ENCODE data around the gene PDE11A. TPM values are rescaled to one million over a fixed set of nuclear protein-coding genes. Genes with fewer than 3 reads are reported as not detected.

The PDE11A gene
- total RNA-seq, 1 experiment from 2014 or later: not detected

DNA sequence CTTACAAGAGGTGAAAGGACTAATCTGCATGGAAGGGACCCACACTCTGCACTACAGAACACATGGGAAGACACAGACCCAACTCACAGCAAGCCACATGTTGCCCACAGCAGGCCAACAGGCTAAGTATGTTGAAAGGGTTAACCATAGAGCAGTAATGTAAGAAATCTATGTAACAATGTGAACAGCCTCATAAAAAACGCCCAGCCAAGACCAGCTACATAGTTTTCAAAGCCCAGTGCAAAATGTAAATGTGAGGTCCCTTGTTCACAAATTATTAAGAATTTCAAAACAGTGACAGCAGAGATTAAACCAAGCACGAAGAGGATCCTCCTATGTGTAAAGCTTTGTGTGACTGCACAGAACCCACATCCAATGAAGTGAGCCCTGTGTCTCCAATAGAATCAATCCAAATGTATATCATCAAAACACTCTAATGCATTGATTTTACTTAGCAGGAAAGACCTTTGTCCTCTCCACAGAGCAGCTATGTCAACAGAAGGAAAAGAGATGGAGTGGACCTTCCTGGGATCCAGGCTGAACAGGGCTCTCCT, 469.9 kb downstream of the PDE11A start:
- peaks cover 23% of the 10 kb centered on the region for H3K27me3 Mint-ChIP-seq (ENCODE audit: insufficient read depth, unreplicated experiment)
- peaks cover 5% of the 10 kb centered on the region for H3K4me1 Mint-ChIP-seq (ENCODE audit: insufficient read depth, unreplicated experiment)
- H3K27ac Mint-ChIP-seq (ENCODE audit: low read depth, unreplicated experiment): no peak overlapping the region
- DNase-seq (ENCODE audit: unreplicated experiment): no peak
- ChIA-PET POLR2A (interaction anchor here (0.5 kb wide), 1 partner anchor 277 kb away, joined by 3 read pairs; no protein-coding TSS in a partner anchor), CTCF (interaction anchor here (0.6 to 3.3 kb wide), 7 partner anchors 10 to 1069 kb away, joined by 3 to 19 read pairs (median 3); no protein-coding TSS in a partner anchor)
- H3K36me3 Mint-ChIP-seq (ENCODE audit: insufficient read depth, unreplicated experiment): peaks cover 4% of the 10 kb centered on the region
- no peaks in the 10 kb centered on the region for H3K9me3 Mint-ChIP-seq (ENCODE audit: unreplicated experiment)
- no peak overlapping the region for H3K4me3 Mint-ChIP-seq (ENCODE audit: unreplicated experiment)
- intact Hi-C loops (cut with micrococcal nuclease): loop anchor here (5.0 to 10.0 kb wide), 2 partner anchors 185 to 438 kb away; no protein-coding TSS in a partner anchor
- no TSS peak for BruUV-seq (replicated peaks)
- TF ChIP-seq, protein P1, sequence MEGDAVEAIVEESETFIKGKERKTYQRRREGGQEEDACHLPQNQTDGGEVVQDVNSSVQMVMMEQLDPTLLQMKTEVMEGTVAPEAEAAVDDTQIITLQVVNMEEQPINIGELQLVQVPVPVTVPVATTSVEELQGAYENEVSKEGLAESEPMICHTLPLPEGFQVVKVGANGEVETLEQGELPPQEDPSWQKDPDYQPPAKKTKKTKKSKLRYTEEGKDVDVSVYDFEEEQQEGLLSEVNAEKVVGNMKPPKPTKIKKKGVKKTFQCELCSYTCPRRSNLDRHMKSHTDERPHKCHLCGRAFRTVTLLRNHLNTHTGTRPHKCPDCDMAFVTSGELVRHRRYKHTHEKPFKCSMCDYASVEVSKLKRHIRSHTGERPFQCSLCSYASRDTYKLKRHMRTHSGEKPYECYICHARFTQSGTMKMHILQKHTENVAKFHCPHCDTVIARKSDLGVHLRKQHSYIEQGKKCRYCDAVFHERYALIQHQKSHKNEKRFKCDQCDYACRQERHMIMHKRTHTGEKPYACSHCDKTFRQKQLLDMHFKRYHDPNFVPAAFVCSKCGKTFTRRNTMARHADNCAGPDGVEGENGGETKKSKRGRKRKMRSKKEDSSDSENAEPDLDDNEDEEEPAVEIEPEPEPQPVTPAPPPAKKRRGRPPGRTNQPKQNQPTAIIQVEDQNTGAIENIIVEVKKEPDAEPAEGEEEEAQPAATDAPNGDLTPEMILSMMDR (IDR thresholded peaks at IDR 0.05; ENCODE audit: unreplicated experiment): no peak

DNA sequence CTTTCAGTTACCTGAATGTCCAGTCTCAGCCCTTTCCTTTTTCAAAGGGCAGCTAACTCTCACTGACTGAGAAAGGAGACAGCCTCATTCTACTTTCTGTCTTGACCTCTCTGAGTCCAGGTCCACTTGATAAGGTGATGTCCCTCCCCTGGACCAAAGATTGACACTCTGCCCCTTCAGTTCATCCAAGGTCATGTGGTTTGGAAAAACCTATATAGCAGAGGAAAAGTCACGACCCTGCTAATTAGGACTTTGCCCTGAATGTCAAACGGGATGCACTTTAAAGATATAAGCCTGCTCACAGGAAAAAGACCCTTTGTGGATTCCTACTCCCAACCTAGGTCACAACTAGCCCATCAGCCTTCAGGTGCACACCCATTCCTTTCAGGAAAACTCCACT, 471.7 kb downstream of the PDE11A start:
- TF ChIP-seq, protein P1 (IDR thresholded peaks at IDR 0.05; ENCODE audit: unreplicated experiment): no peak
- peaks cover 5% of the 10 kb centered on the region for H3K4me1 Mint-ChIP-seq (ENCODE audit: insufficient read depth, unreplicated experiment)
- no peak for DNase-seq (ENCODE audit: unreplicated experiment)
- H3K4me3 Mint-ChIP-seq (ENCODE audit: unreplicated experiment): no peak overlapping the region
- peaks cover 26% of the 10 kb centered on the region for H3K27me3 Mint-ChIP-seq (ENCODE audit: insufficient read depth, unreplicated experiment)
- H3K36me3 Mint-ChIP-seq (ENCODE audit: insufficient read depth, unreplicated experiment): peaks cover 4% of the 10 kb centered on the region
- ChIA-PET POLR2A (interaction anchor here (0.5 kb wide), 1 partner anchor 86 kb away, joined by 3 read pairs; no protein-coding TSS in a partner anchor), CTCF (interaction anchor here (0.7 kb wide), 1 partner anchor 95 kb away, joined by 3 read pairs; no protein-coding TSS in a partner anchor)
- intact Hi-C loops (cut with micrococcal nuclease): loop anchor here (5.0 to 10.0 kb wide), 2 partner anchors 184 to 436 kb away; no protein-coding TSS in a partner anchor
- BruUV-seq (replicated peaks): no TSS peak
- H3K9me3 Mint-ChIP-seq (ENCODE audit: unreplicated experiment): no peaks in the 10 kb centered on the region
- no peak overlapping the region for H3K27ac Mint-ChIP-seq (ENCODE audit: low read depth, unreplicated experiment)

DNA sequence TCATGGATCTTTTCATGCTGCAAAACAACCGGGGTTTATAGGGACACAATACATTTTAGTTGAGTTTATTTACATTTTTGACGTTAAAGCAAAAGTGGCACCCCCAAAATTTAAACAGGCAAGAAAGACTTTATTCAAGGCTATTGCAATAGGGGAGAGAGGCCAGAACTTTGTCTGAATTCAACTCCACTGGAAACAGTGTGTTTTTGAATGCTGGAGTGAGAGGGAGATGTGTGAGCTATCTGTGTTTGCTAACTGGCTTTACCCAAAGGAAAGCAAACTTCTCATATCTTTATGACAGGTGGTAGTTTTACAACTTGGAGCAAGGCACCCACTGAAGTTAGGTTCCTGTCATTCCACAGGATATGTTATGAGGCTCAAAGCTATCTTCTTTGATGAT, 472.6 kb downstream of the PDE11A start:
- peaks cover 26% of the 10 kb centered on the region for H3K27me3 Mint-ChIP-seq (ENCODE audit: insufficient read depth, unreplicated experiment)
- no peak for DNase-seq (ENCODE audit: unreplicated experiment)
- peaks cover 4% of the 10 kb centered on the region for H3K36me3 Mint-ChIP-seq (ENCODE audit: insufficient read depth, unreplicated experiment)
- no peak overlapping the region for H3K27ac Mint-ChIP-seq (ENCODE audit: low read depth, unreplicated experiment)
- TF ChIP-seq, protein P1 (IDR thresholded peaks at IDR 0.05; ENCODE audit: unreplicated experiment): no peak
- H3K9me3 Mint-ChIP-seq (ENCODE audit: unreplicated experiment): no peaks in the 10 kb centered on the region
- ChIA-PET CTCF (interaction anchor here (0.6 to 1.2 kb wide), 2 partner anchors 15 to 139 kb away, joined by 3 to 4 read pairs; no protein-coding TSS in a partner anchor), POLR2A (no interaction called here)
- H3K4me3 Mint-ChIP-seq (ENCODE audit: unreplicated experiment): no peak overlapping the region
- peaks cover 5% of the 10 kb centered on the region for H3K4me1 Mint-ChIP-seq (ENCODE audit: insufficient read depth, unreplicated experiment)
- intact Hi-C loops (cut with micrococcal nuclease): loop anchor here (5.0 to 10.0 kb wide), 2 partner anchors 183 to 435 kb away; no protein-coding TSS in a partner anchor
- no TSS peak for BruUV-seq (replicated peaks)

DNA sequence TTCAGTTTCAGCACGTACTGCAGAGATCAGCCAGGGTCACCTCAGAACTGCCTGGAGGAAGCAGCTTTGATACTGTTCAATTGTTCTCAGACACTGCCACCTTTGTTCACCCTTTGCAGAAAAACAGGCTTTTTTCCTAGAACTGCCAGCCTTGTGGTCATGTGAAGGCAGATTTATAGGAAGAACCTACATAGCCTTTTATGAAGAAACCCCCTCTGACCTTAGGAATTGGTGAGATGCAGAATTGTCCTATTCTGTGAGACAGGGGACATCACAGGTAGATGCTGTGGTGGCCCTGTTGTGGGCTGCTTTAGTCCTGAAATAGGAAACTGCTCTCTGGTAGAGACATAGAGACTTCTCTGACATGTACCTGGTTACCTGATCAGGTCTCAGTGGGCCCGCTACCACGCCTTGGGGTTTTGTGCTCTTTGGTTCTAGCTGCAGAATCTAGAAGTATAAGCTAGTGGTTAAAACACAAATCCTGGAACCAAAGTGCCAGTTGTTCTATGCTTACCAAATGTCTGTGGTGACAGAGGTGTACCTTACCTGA, 473.4 kb downstream of the PDE11A start:
- TF ChIP-seq, protein P1 (IDR thresholded peaks at IDR 0.05; ENCODE audit: unreplicated experiment): no peak
- Mint-ChIP-seq H3K9me3 (ENCODE audit: unreplicated experiment) (no peaks in the 10 kb centered on the region), H3K27ac (ENCODE audit: low read depth, unreplicated experiment) (no peak overlapping the region), H3K27me3 (ENCODE audit: insufficient read depth, unreplicated experiment) (peaks cover 26% of the 10 kb centered on the region), H3K4me3 (ENCODE audit: unreplicated experiment) (no peak overlapping the region), H3K36me3 (ENCODE audit: insufficient read depth, unreplicated experiment) (peaks cover 4% of the 10 kb centered on the region), H3K4me1 (ENCODE audit: insufficient read depth, unreplicated experiment) (peaks cover 2% of the 10 kb centered on the region)
- DNase-seq (ENCODE audit: unreplicated experiment): no peak
- BruUV-seq (replicated peaks): no TSS peak
- intact Hi-C loops (cut with micrococcal nuclease): no loop called here
- ChIA-PET POLR2A (no interaction called here), CTCF (interaction anchor here (0.8 to 1.2 kb wide), 2 partner anchors 15 to 338 kb away, joined by 3 read pairs; no protein-coding TSS in a partner anchor)

All from MCF 10A (cell line).